NCI-H524 (cell line): ENCODE results near the gene KHK.

Experiments
- DNase-seq, 2 experiments: peaks; one replicate each; lab custom pipeline; 2025; lab: John Stamatoyannopoulos, UW

The KHK gene

GRCh38 chr2:27081984-27082772, 4.4 kb upstream of the KHK start:
- no peak for DNase-seq

GRCh38 chr2:27082773-27083409, 3.7 kb upstream of the KHK start:
- no peak for DNase-seq

GRCh38 chr2:27083410-27084296, 2.9 kb upstream of the KHK start:
- DNase-seq: no peak

GRCh38 chr2:27084297-27085061, 2.1 kb upstream of the KHK start:
- no peak for DNase-seq

DNA sequence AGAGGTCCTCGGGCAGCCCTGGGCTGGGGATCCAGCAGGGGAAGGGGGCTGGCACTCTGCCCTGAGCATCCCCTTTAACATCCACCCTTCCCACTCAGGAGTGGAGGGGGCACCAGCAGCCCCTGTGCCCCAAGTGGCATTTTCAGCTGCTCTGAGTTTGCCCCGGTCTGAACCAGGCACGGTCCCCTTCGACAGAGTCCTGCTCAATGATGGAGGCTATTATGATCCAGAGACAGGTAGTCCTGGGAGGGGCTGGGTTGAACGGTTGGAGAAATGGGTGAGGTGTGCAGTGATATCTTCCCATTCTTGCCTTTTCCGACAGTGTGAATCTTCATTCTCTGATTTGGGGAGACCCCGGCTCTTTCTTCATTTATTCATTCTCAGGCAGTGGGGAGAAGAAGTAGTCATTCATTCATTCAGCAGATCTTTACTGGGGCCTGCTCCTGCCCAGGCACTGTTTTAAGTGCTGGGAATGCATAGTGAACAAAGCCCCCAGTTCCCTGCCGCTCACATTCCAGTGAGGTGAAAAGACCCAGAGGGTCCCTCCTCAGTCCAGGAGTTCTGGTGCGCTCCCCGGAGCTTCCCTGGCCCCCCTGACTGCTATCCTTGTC, 1.4 kb upstream of the KHK start:
- DNase-seq: no peak

DNA sequence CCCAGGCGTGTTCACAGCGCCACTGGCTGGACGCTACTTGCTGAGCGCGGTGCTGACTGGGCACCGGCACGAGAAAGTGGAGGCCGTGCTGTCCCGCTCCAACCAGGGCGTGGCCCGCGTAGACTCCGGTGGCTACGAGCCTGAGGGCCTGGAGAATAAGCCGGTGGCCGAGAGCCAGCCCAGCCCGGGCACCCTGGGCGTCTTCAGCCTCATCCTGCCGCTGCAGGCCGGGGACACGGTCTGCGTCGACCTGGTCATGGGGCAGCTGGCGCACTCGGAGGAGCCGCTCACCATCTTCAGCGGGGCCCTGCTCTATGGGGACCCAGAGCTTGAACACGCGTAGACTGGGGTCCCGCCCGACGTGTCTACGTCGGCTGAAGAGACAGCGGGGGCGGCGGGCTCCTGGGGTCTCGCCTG, 891 bp upstream of the KHK start:
- peak; percentile 48 to 73 for DNase-seq

DNA sequence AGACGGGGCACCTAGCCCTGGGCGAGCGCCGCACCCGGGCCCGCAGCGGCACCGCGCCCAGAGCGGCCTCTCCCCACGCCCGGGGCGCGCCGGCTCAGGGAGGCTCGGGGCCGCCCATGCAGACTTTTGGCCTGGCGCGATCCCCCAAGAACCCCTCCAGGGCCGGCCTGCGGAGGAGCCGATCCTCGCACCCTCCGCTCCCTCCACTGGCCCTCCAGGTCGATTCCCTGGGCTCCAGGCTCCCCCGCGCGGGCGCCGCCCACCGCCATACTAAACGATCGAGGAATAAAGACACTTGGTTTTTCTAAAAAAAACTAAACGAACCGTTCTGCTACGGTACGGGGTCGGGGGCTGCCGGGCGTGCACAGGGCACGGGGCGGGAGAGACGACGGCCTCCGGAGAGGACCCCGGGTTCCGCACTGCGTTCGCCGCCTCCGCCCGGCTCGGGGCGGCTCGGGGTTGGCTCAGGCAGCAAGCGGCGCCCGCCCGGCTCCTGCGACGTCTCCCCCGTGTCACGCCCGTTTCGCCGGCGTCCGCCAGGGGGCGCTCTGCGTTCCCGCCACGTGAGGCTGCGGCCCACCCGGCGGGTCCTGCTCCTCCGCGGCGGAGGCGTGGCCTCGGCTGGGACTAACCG, 365 bp upstream of the KHK start:
- peak; percentile 87 to 94 for DNase-seq

- DNase-seq: no peak
These were observed 1.3 kb downstream of the KHK start for GRCh38 chr2:27087823-27088410.

DNA sequence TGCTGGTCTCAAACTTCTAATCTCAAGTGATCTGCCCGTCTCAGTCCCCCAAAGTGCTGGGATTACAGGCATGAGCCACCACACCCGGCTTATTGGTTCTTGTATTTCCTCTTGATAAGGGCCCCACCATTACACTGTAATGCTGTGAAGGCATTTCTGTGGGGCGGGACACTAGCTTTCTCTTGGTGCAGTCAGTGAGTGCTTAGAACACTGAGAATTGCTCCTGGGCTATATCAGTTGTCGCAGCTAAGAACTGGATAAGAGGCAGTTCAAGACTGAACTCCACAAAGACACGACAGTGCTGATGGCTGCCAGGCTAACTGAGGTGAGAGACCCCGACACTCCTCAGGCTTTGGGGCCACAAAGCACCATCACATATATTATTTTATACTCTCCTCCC, 2.1 kb downstream of the KHK start:
- DNase-seq: no peak

DNA sequence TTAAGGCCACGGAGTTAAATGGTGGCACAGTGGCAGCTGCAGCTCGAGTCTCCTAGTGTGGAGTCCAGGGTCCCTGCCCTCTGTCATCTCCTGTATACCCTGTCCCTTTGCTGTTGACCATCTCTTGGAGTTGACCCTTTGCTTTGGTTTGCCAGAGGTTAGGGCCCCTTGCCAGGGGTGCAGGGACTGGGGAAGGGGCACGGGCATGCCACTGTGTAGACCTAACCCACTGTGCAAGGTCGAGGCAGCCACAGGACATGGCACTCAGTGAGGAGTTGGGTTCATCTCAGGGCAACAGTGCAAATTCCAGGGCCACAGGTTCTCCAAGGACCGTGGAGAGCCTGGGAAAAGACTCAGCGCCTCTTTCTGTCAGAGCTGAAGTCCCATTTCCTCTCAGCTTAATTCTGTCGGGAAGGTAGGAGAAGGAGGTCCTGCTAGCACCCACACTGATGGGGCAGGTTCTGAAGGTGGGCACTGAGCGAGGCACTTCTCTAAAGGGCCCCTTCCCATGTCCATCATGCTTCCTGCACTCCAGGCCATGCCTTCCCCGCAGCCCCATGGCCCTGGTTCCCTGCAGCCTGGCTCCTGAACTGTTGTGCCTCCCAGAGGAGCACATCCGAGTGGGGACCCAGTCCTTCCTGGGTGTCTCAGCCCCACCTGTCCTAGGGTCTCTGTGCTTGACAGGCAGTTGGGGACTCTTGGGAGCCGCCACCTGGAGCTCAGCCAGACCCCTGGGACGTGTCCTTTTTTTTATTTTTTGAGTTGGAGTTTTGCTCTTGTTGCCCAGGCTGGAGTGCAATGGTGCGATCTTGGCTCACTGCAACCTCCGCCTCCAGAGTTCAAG, 2.8 kb downstream of the KHK start:
- DNase-seq: no peak

GRCh38 chr2:27091746-27092695, 5.4 kb downstream of the KHK start:
- peak in 1 of 2 experiments; percentile 31 for DNase-seq

DNA sequence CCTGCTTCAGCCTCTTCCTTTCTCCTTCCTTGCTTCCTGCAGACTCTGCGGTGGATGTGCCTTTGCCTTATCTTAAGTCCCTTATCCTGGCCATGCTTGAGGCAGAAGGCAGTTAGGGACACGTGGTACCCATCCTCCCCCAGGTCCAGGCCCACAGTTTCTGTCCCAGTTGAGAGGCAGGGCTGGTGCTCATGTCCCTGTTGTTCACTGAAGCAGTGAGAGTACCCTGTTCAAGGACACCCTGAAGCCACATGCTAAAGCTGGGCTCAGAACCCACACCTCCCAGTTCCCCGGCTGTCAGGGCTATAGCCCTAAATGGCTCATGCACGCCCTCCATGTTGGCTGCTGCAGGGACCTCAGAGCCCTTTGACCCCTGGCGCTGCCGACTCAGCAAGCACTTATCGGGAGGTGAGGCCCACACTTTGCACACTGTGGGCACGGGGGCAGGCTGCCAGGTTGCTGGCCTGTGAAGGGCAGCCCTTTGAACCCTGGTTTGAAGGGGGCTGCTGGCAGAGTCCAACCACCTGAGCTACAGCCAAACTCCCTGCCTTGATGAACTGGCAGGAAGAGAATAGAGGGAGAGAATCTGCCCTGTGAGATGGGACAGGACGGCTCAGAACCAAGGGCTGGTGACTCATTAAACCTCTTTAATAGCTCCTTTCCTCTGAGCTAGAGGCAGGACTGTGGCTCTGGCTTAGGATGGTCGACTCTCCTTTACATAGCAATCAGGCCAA, 6.3 kb downstream of the KHK start:
- DNase-seq: no peak

GRCh38 chr2:27093430-27094352, 7.1 kb downstream of the KHK start:
- peak in 1 of 2 experiments; percentile 68 for DNase-seq

GRCh38 chr2:27094353-27094984, 7.9 kb downstream of the KHK start:
- no peak for DNase-seq

- no peak for DNase-seq
These were observed 8.8 kb downstream of the KHK start for GRCh38 chr2:27095427-27095744.
